Parathyroid adenoma (tissue), 2 donors: ENCODE measurements around the gene ZFPL1.

ENCODE experiments used
- H2AFZ ChIP-seq: fragments of 300-600 bp; sonication (generic); one replicate; pipeline ENCODE4 v1.7.0; 2017; ENCODE audit warnings: antibody characterized with exemption, mild to moderate bottlenecking
- H3K27ac ChIP-seq: fragments of 300-600 bp; sonication (generic); one replicate; pipeline ENCODE4 v1.7.0; 2017
- H3K27me3 ChIP-seq: fragments of 300-600 bp; sonication (generic); one replicate; pipeline ENCODE4 v1.7.0; 2017; ENCODE audit warnings: low read length; ENCODE audit not compliant: control insufficient read depth, insufficient read depth
- H3K36me3 ChIP-seq: fragments of 300-600 bp; sonication (generic); one replicate; pipeline ENCODE4 v1.7.0; 2017; ENCODE audit warnings: low read length; ENCODE audit not compliant: control insufficient read depth, insufficient read depth
- H3K4me1 ChIP-seq: fragments of 300-600 bp; sonication (generic); one replicate; pipeline ENCODE4 v1.7.0; 2017; ENCODE audit warnings: control low read depth
- H3K4me2 ChIP-seq: fragments of 300-600 bp; sonication (generic); one replicate; pipeline ENCODE4 v1.7.0; 2017; ENCODE audit warnings: low read length
- H3K4me3 ChIP-seq: fragments of 300-600 bp; sonication (generic); one replicate; pipeline ENCODE4 v1.7.0; 2017; ENCODE audit warnings: low read depth, low read length
- H3K79me2 ChIP-seq: fragments of 300-600 bp; sonication (generic); one replicate; pipeline ENCODE4 v1.7.0; 2017; ENCODE audit warnings: control low read depth
- H3K9ac ChIP-seq: fragments of 300-600 bp; sonication (generic); one replicate; pipeline ENCODE4 v1.7.0; 2017; ENCODE audit warnings: mild to moderate bottlenecking
- H3K9me3 ChIP-seq: fragments of 300-600 bp; sonication (generic); one replicate; pipeline ENCODE4 v1.7.0; 2017; ENCODE audit warnings: low read length; ENCODE audit not compliant: control insufficient read depth
- TF ChIP-seq, protein P1 (sequence below): fragments of 300-600 bp; sonication (generic); IDR thresholded peaks from one replicate; pipeline ENCODE4 v1.7.0; 2017; ENCODE audit warnings: antibody characterized with exemption, mild to moderate bottlenecking
- donor health status: primary hyperparathyroidism.

The ZFPL1 gene

GRCh38 chr11:65114538-65115171, 30.6 kb downstream of the ZFPL1 start:
- Histone ChIP-seq H3K4me2 (no peak overlapping the region), H3K9me3 (no peaks in the 10 kb centered on the region), H2AFZ (no peak overlapping the region), H3K9ac (no peak overlapping the region), H3K4me3 (no peak overlapping the region), H3K79me2 (peaks cover 2% of the 10 kb centered on the region), H3K27ac (no peak overlapping the region), H3K27me3 (no peaks in the 10 kb centered on the region), H3K4me1 (peaks cover 5% of the 10 kb centered on the region), H3K36me3 (no peaks in the 10 kb centered on the region)
- TF ChIP-seq, protein P1, sequence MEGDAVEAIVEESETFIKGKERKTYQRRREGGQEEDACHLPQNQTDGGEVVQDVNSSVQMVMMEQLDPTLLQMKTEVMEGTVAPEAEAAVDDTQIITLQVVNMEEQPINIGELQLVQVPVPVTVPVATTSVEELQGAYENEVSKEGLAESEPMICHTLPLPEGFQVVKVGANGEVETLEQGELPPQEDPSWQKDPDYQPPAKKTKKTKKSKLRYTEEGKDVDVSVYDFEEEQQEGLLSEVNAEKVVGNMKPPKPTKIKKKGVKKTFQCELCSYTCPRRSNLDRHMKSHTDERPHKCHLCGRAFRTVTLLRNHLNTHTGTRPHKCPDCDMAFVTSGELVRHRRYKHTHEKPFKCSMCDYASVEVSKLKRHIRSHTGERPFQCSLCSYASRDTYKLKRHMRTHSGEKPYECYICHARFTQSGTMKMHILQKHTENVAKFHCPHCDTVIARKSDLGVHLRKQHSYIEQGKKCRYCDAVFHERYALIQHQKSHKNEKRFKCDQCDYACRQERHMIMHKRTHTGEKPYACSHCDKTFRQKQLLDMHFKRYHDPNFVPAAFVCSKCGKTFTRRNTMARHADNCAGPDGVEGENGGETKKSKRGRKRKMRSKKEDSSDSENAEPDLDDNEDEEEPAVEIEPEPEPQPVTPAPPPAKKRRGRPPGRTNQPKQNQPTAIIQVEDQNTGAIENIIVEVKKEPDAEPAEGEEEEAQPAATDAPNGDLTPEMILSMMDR: no peak

DNA sequence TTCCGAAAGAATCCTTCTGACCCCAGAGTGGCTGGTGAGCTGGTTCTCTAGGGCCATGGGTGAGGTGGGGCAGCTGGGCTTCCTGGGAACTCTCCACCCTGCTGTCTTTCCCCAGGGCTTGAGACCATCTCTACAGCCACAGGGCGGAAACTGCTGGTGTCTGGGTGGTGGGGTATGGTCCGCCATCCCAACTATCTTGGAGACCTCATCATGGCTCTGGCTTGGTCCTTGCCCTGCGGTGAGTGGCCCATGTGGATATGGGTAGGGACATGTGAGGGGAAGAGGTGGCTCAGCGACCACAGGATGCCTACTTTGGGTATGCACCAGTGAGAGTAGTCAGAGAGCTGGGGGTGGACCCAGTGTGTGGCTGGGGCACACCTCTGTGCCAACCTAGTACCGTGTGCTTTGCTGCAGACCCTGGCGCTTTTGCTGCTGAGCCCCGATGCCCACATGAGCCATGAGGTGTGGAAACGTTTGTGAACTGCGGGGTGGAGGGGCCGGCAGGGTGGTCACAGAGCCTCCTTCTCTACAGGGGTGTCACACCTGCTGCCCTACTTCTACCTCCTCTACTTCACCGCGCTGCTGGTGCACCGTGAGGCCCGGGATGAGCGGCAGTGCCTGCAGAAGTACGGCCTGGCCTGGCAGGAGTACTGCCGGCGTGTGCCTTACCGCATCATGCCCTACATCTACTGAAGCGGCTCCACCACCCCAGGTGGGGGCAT, 31.5 kb downstream of the ZFPL1 start:
- no peak overlapping the region for H3K4me3 ChIP-seq
- H3K9ac ChIP-seq: no peak overlapping the region
- no peak overlapping the region for H3K27ac ChIP-seq
- no peaks in the 10 kb centered on the region for H3K27me3 ChIP-seq
- H2AFZ ChIP-seq: no peak overlapping the region
- H3K4me1 ChIP-seq: peaks cover 5% of the 10 kb centered on the region
- H3K79me2 ChIP-seq: peaks cover 2% of the 10 kb centered on the region
- H3K4me2 ChIP-seq: peak overlapping the region; percentile 79
- H3K36me3 ChIP-seq: no peaks in the 10 kb centered on the region
- TF ChIP-seq, protein P1: no peak
- no peaks in the 10 kb centered on the region for H3K9me3 ChIP-seq

DNA sequence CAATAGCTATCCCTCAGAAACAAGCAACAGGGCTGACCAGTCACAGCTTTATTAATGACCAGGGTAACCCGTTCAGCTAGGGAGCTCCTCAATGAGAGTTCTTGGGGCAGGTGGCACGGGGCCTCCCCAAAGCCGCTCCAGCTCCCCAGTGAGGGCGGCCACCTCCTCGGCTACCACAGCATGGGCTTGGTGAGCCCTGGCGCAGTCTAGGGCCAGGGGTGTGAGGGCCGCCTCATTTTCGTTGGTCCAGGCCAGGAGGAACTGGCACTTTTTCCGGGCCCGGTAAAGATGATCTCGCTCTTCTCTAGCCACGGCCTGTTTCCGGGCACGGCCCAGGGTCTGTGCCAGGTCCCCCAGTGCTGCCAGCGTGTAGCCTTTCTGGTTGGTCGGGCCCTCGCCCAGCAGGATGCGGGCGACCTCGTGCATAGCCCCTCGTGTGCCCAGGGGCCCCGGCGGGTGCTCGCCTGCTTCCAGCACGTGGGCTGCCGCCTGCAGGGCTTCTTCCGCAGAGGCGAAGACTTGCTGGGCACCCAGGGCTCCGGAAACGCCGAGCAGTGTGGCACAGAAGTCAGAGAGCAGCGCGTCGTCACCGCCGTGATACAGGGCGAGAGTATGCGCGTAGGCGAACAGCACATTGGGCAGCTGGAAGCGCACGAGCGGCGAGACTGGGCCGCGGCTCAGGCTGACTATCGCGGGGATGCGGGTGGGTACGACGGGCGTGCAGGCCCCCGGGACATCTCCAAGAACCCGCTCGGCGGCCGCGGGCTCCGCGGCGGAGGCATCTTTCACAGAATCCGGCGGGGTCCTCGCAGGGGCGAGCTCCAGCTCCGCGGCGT, 32.6 kb downstream of the ZFPL1 start:
- H3K27me3 ChIP-seq: no peaks in the 10 kb centered on the region
- TF ChIP-seq, protein P1: no peak
- peaks cover 9% of the 10 kb centered on the region for H3K79me2 ChIP-seq
- peak overlapping the region; percentile 62 for H2AFZ ChIP-seq
- H3K9me3 ChIP-seq: no peaks in the 10 kb centered on the region
- peaks cover 8% of the 10 kb centered on the region for H3K4me1 ChIP-seq
- peak overlapping the region; percentile 67 for H3K9ac ChIP-seq
- H3K4me3 ChIP-seq: peak overlapping the region; percentile 75
- H3K27ac ChIP-seq: peak overlapping the region; percentile 90
- peak overlapping the region; percentile 79 for H3K4me2 ChIP-seq
- H3K36me3 ChIP-seq: no peaks in the 10 kb centered on the region

- Histone ChIP-seq H3K4me1 (peaks cover 8% of the 10 kb centered on the region), H3K4me2 (peak within 1 kb of the TSS; percentile 79), H3K27ac (peak within 1 kb of the TSS; percentile 90), H2AFZ (peak within 1 kb of the TSS; percentile 62), H3K9me3 (no peaks in the 10 kb centered on the region), H3K79me2 (peaks cover 11% of the 10 kb centered on the region), H3K9ac (peak within 1 kb of the TSS; percentile 67), H3K27me3 (no peaks in the 10 kb centered on the region), H3K4me3 (peak within 1 kb of the TSS; percentile 75), H3K36me3 (no peaks in the 10 kb centered on the region)
- TF ChIP-seq, protein P1: peak; percentile 89
Observed at GRCh38 chr11:65117206-65118096, 33.4 kb downstream of the ZFPL1 start, which contains the start of gene ZNHIT2. ZNHIT2 (minus strand) TSS chr11:65117701; CDS start chr11:65117653, 48 bp downstream.
